HG03097 (cell line): ENCODE results near the gene PPM1B.
"Not testable (repeated sequence)": the region's sequence is repeated elsewhere in the genome, so short reads cannot be mapped to it uniquely, and the experiment has no call there.

Experiments
- ATAC-seq: cut with Tn5 transposase; IDR thresholded peaks from one replicate; pipeline ENCODE4 v1.9.1; 2021; ENCODE audit not compliant: unreplicated experiment, low FRiP score

Gene PPM1B

DNA sequence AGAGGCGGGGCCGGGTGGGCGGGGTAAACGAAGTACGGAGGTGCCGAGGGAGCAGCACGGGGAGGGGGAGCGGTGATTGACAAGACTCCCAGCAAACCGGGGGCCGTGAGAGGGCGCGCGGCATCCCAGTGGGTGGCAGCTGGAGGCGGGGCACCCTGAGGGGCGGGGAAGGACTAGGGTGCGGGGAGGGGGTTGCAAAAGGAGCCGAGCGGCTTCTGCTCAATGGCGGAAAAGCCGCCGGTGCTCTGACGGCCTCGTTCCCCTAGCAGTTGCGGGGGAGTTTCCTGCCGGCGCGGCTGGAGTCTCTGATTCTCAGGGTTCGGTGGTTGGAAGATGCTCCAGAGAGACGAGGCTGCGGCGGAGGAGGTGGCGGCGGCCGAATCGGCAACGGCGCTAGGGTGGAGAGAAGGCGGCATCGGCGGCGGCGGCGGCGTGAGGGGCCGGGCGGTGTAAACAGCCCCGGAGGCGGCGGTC, at the start of gene PPM1B:
Gene PPM1B, plus strand, starts transcription at position 195 of the 474 bp plus-strand sequence. CDS start 32,325 bp downstream, outside the sequence.
- peak; percentile 63 for ATAC-seq

DNA sequence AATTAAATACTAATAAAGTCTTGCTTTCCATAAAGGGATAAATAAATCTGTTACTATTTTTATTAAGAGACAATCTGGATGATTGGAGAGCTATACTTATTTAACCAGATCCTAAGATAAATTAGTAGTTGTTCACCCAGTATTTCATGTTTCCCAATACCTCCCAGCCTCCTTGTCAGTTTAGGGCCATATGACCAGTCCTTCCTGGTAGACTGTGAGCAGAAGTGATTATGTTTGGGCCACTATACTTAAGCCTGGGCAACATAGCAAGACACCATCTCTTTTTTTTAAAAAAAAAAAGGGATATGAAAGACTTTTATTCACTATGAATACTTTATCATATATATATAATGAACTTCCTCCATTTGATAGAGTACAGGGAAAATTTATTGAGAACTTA, 48.8 kb upstream of the PPM1B start:
- ATAC-seq: no peak

DNA sequence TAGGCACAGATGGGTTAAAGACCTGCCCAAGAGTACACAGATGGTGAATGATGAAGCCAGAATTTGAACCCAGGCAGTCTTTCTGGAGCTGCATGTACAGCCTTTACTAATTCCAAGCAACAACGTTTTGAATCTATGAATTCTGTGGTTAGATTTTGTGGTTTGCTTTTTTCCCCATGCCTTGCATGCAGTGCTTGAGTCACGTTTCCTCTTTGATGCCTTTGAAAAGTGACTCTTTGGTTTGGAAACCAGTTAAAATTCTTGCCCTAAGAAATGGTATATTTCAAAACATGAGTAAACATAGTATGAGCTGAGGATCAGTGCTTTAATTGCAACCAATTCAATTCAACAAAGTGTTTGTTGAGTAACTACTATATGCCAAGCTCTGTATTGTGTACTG, 48.2 kb upstream of the PPM1B start:
- no peak for ATAC-seq

DNA sequence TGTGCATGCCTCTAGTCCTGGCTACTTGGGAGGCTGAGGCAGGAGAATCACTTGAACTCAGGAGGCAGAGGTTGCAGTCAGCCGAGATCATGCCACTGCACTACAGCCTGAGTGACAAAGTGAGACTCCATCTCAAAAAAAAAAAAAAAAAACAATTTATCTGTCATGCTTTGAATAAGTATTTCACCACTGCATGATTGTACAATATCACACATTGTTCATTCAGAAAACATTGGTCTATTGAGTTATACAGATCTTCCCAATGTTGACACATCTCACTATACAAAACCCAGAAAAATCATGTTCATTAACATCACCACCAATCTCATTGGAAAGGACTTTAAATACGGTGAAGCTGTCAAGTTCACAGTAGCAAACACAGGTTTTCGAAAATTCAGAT, 46.8 kb upstream of the PPM1B start:
- ATAC-seq: no peak

DNA sequence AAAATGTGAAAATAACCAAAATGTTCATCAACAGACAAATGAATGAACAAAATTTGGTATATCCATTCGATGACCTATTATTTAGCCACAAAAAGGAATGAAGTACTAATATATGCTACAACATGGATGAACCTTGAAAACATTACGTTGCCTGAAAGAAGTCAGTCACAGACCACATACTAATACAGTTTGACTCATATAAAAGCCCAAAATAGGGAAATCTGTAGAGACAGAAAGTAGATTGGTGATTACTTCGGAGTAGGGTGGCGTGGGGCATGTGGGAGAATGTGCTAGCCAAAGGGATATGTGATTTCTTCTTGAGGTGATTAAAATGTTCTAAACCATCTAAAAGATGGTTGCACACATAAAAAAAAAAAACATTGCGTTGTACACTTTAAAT, 44.2 kb upstream of the PPM1B start:
- ATAC-seq: no peak

- ATAC-seq: no peak
Measured at GRCh38 chr2:44126106-44126797, 42.4 kb upstream of the PPM1B start.

DNA sequence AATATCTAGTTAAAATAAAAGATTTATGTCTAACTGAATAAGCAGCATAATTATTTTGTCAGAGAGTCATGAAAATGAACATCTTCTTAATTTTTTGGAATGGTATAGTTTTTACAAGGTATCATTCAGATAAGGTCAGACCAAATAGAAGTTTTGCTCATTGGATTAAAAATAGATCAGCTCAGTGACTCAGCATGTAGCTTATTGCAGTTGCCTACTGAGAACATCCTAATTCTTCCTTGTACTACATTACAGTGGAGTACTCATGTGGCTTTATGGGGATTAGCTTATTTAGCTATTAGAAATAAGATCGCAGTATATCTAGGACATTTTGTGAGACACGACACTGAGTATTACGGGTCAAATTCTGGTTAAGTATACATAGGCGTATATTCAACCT, 38.2 kb upstream of the PPM1B start:
- no peak for ATAC-seq

- ATAC-seq: no peak
Measured at GRCh38 chr2:44131177-44131576, 37.5 kb upstream of the PPM1B start.

DNA sequence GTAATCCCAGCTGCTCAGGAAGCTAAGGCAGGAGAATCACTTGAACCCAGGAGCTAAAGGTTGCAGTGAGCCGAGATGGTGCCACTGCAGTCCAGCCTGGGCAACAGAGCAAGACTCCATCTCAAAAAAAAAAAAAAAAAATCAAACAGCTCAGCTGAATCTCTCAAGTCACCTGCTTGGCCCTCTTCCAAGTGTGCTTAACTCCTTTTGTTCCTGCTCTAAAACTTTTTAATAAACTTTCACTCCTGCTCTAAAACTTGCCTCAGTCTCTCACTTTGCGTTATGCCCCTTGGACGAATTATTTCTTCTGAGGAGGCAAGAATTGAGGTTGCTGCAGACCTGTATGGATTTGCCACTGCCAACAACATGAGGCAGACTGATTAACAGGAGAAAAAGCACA, 35.1 kb upstream of the PPM1B start:
- not testable (repeated sequence) for ATAC-seq

DNA sequence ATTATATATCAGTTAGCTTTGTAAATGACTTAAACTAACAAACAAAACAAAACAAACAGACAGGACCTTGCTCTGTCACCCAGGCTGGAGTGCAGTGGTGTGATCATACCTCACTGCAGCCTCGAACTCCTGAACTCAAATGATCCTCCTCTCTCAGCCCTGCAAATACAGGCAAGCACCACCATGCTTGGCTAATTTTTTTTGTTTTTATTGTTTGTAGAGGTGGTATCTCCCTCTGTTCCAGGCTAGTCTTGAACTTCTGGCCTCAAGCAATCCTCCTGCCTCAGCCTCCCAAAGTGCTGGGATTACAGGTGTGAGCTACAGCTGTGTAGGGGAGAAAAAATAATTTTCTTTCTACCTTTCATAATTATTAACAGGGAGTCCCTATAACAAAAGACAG, 33.8 kb upstream of the PPM1B start:
- no peak for ATAC-seq

GRCh38 chr2:44135296-44135695, 33.4 kb upstream of the PPM1B start:
- ATAC-seq: no peak

DNA sequence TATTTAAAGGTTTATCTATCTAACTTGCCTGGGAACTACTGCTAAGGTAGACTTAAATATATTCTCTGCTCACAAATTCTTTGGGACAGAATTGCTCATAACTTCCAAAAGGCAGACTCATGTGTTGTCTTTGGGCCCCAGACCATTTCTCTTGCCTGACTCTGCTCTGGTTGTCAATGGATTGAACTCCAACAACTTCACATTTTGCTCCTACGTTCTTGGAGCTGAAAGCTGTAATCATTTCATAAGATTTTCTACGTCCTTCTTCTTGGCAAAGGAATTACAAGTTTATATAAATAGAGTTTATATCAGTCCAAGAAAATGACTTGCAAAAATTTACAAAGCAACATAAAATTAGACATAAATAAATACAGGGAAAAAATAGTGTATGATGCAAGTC, 32.9 kb upstream of the PPM1B start:
- no peak for ATAC-seq

DNA sequence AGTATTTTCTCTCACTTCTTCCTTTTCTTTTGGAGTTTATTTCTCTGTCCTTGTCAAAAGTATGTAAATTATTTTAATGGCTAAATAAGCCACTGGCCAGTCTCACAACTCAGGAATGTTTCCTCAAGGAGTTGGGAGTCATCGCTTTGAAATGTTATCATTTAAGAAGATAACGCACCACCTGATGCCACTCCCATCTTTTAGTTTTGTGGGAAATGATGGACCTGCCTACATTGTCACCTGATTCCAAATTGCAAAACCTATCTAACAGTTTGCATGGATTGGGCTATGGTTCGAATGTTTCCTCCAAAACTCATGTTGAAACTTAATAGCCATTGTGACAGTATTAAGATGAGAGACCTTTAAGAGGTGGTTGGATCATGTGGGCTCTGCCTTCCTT, 32.4 kb upstream of the PPM1B start:
- ATAC-seq: no peak

GRCh38 chr2:44137048-44137447, 31.6 kb upstream of the PPM1B start:
- ATAC-seq: no peak

DNA sequence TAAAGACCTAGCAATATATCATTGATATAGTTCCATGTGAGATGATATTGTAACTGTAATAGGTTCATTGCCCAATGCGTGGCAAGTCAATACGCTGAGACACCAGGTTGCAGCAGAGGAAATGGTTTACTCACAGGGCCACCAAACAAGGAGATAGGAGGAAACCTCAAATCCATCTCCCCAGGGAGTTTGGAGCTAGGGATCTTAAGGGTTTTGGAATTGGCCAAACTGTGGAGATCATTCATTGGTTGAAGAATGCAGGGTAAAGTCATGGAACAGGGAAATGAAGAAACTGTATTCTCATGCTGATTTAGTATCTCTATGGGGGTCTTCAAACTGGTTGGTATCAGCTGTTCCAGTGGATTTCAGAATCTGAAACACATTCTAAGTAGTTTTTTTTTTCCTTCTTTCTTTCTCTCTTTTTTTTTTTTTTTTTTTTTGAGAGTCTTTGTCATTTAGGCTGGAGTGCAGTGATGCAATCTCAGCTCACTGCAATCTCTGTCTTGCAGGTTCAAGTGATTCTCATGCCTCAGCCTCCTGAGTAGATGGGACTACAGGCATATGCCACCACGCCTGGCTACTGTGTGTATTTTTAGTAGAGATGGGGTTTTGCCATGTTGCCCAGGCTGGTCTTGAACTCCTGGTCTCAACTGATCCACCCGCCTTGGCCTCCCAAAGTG, 30.7 kb upstream of the PPM1B start:
- no peak for ATAC-seq

DNA sequence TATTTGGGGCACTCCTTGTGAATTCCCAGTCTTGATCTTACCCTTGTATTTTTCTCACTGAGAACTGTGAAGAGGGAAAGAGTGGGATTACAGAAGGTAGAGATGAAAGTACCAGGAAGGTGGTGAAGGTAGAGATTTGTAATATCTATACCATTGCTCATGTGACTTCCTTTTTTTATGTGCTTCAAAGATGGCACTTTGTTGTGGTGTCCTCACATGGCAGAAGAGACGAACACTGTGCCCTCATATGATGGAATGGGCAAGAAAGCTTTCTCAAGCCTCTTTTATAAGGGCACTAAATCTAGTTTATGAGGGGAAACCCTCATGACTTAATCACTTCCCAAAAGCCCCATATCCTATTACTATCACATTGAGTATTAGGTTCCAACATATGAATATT, 28.9 kb upstream of the PPM1B start:
- no peak for ATAC-seq

DNA sequence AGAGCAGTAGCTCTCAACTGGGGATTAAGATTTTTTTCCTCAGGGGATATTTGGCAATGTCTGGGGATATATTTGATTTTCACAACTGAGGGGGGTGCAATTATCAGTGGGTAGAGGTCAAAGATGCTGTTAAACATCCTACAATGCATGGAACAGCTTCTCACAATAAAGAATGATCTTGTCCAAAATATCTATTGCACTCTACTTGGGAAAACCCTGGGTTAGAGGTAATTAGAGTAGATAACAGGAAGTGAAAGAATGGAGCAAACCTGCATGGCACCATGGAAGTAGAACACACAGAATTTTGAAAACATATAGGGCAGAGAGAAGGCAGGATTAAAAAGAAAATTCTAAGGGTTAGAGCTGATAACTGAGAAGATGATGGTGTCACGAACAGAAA, 26.4 kb upstream of the PPM1B start:
- no peak for ATAC-seq

GRCh38 chr2:44143701-44144100, 25.0 kb upstream of the PPM1B start:
- ATAC-seq: no peak

DNA sequence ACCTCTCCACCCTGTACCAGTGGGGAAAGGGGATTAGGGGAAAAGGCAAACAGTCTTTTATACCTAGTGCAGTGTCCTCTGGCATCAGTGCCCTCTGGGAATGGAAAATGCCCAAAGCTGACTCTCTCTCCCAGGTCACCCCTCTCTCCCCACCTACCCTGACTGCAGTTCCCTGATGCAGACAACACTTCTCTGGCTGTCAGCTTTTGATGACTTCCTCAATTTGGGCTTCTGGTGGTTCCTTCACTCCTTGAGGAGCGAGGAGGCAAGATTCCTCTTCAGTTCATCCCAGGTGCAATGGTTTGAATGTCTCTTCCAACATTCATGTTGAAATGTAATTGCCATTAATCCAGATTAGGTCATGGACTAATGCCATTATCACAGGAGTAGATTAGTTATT, 19.7 kb upstream of the PPM1B start:
- no peak for ATAC-seq

GRCh38 chr2:44150473-44150872, 18.2 kb upstream of the PPM1B start:
- no peak for ATAC-seq

DNA sequence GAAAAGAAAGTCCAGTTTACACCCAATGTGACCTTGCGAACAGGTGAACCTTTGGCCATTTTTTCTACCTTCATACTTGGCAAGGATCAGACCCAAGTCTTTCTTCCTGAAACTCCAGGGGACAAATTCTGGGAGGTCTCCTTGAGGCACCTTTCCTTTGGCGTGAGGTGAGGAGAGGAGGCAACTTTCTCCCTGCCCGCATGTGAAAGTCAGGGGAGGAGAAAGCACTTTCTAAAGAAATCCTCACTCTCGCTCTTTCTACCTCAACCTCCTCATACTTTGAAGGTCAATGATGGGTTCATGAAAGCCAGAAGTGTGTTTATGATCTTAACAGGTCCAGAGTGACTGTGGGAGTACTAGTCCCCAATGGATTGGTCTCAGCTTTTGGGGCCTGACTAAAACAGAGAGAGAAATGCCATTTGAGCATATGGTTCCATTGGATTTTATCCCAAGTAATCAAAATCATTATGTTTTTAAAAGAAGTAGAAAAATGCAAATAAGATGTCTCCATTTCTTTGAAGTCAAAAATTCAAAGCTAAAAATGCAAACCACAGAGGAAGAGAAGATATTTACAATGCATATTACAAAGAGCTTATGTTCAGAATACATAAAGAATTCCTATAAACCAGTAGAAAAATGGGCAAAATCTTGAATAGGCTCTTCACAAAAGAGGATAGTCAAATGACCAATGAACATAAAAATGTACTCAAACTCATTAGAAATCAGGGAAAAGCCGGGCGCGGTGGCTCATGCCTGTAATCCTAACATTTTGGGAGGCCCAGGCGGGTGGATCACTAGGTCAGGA, 15.6 kb upstream of the PPM1B start:
- no peak for ATAC-seq
